ENCODE results near the gene SAA4.
"Not testable (repeated sequence)": the region's sequence is repeated elsewhere in the genome, so short reads cannot be mapped to it uniquely, and the experiment has no call there.

The SAA4 gene

GRCh38 chr11:18233912-18234311 lies 2.7 kb downstream of the SAA4 start:
- no peaks in the 10 kb centered on the region for H3K36me3 Mint-ChIP-seq
- ATAC-seq (ENCODE audit: low read depth) (no peak), DNase-seq (ENCODE audit: low spot score in 2 of 2) (no peak)
- peaks cover 5% of the 10 kb centered on the region for H3K4me1 Mint-ChIP-seq
- H3K4me3 Mint-ChIP-seq = no peak overlapping the region
- no peak overlapping the region for H3K27ac Mint-ChIP-seq
- H3K27me3 Mint-ChIP-seq = no peaks in the 10 kb centered on the region
- peaks cover under 1% of the 10 kb centered on the region for H3K9me3 Mint-ChIP-seq

- Mint-ChIP-seq H3K4me1 (peaks cover 18% of the 10 kb centered on the region), H3K27me3 (no peaks in the 10 kb centered on the region), H3K4me3 (no peak overlapping the region), H3K36me3 (peaks cover 4% of the 10 kb centered on the region), H3K9me3 (peaks cover 8% of the 10 kb centered on the region), H3K27ac (no peak overlapping the region)
- ATAC-seq (ENCODE audit: low read depth) = no peak
- no peak for DNase-seq (ENCODE audit: low spot score in 2 of 2)
Observed at GRCh38 chr11:18230859-18231258, 5.7 kb downstream of the SAA4 start.

GRCh38 chr11:18229501-18229900 lies 7.1 kb downstream of the SAA4 start:
- Mint-ChIP-seq H3K36me3 (peaks cover 4% of the 10 kb centered on the region), H3K9me3 (peaks cover 8% of the 10 kb centered on the region), H3K27ac (peak overlapping the region; percentile 80), H3K27me3 (no peaks in the 10 kb centered on the region), H3K4me3 (peak overlapping the region; percentile 17), H3K4me1 (peaks cover 23% of the 10 kb centered on the region)
- ATAC-seq (ENCODE audit: low read depth) = peak; percentile 97
- no peak for DNase-seq (ENCODE audit: low spot score in 2 of 2)

- peaks cover 6% of the 10 kb centered on the region for H3K36me3 Mint-ChIP-seq
- DNase-seq (ENCODE audit: low spot score in 2 of 2) (no peak), ATAC-seq (ENCODE audit: low read depth) (no peak)
- no peaks in the 10 kb centered on the region for H3K27me3 Mint-ChIP-seq
- H3K27ac Mint-ChIP-seq = no peak overlapping the region
- peaks cover 30% of the 10 kb centered on the region for H3K4me1 Mint-ChIP-seq
- peaks cover 8% of the 10 kb centered on the region for H3K9me3 Mint-ChIP-seq
- H3K4me3 Mint-ChIP-seq = peak overlapping the region; percentile 19
Observed at GRCh38 chr11:18225913-18226312, 10.7 kb downstream of the SAA4 start.

GRCh38 chr11:18223591-18224387 lies 12.8 kb downstream of the SAA4 start:
- Mint-ChIP-seq H3K9me3 (peaks cover 13% of the 10 kb centered on the region), H3K4me1 (peaks cover 23% of the 10 kb centered on the region), H3K4me3 (no peak overlapping the region), H3K36me3 (peaks cover 10% of the 10 kb centered on the region), H3K27ac (no peak overlapping the region), H3K27me3 (no peaks in the 10 kb centered on the region)
- no peak for ATAC-seq (ENCODE audit: low read depth)
- no peak for DNase-seq (ENCODE audit: low spot score in 2 of 2)

- H3K4me3 Mint-ChIP-seq = no peak overlapping the region
- H3K9me3 Mint-ChIP-seq = peaks cover 6% of the 10 kb centered on the region
- H3K27me3 Mint-ChIP-seq = no peaks in the 10 kb centered on the region
- H3K36me3 Mint-ChIP-seq = peaks cover 7% of the 10 kb centered on the region
- H3K4me1 Mint-ChIP-seq = peaks cover 16% of the 10 kb centered on the region
- no peak for ATAC-seq (ENCODE audit: low read depth)
- no peak for DNase-seq (ENCODE audit: low spot score in 2 of 2)
- H3K27ac Mint-ChIP-seq = no peak overlapping the region
Observed at GRCh38 chr11:18222814-18223421, 13.7 kb downstream of the SAA4 start.

- H3K4me1 Mint-ChIP-seq = peaks cover 14% of the 10 kb centered on the region
- no peaks in the 10 kb centered on the region for H3K27me3 Mint-ChIP-seq
- no peak overlapping the region for H3K27ac Mint-ChIP-seq
- H3K4me3 Mint-ChIP-seq = no peak overlapping the region
- ATAC-seq (ENCODE audit: low read depth) = no peak
- peaks cover 7% of the 10 kb centered on the region for H3K36me3 Mint-ChIP-seq
- H3K9me3 Mint-ChIP-seq = peaks cover 6% of the 10 kb centered on the region
- no peak for DNase-seq (ENCODE audit: low spot score in 2 of 2)
Observed at GRCh38 chr11:18221274-18221876, 15.2 kb downstream of the SAA4 start.

- Mint-ChIP-seq H3K36me3 (no peaks in the 10 kb centered on the region), H3K9me3 (no peaks in the 10 kb centered on the region), H3K27ac (no peak overlapping the region), H3K4me3 (no peak overlapping the region), H3K27me3 (peaks cover 5% of the 10 kb centered on the region), H3K4me1 (no peaks in the 10 kb centered on the region)
- ATAC-seq (ENCODE audit: low read depth) (no peak), DNase-seq (ENCODE audit: low spot score in 2 of 2) (no peak)
Observed at GRCh38 chr11:18209058-18209457, 27.5 kb downstream of the SAA4 start.

- H3K27me3 Mint-ChIP-seq = peaks cover 12% of the 10 kb centered on the region
Observed at GRCh38 chr11:18204771-18205170, 31.8 kb downstream of the SAA4 start.

GRCh38 chr11:18204220-18204619 lies 32.4 kb downstream of the SAA4 start:
- Mint-ChIP-seq H3K27ac (no peak overlapping the region), H3K4me3 (no peak overlapping the region), H3K36me3 (peaks cover 4% of the 10 kb centered on the region), H3K4me1 (no peaks in the 10 kb centered on the region), H3K9me3 (no peaks in the 10 kb centered on the region), H3K27me3 (peaks cover 12% of the 10 kb centered on the region)
- no peak for ATAC-seq (ENCODE audit: low read depth)
- no peak for DNase-seq (ENCODE audit: low spot score in 2 of 2)

More at GRCh38 chr11:18204771-18205170, 31.8 kb downstream of the SAA4 start:
- ATAC-seq (ENCODE audit: low read depth) (no peak), DNase-seq (ENCODE audit: low spot score in 2 of 2) (no peak)
- peaks cover 4% of the 10 kb centered on the region for H3K36me3 Mint-ChIP-seq
- H3K4me3 Mint-ChIP-seq = no peak overlapping the region
- no peaks in the 10 kb centered on the region for H3K9me3 Mint-ChIP-seq
- H3K27ac Mint-ChIP-seq = no peak overlapping the region
- H3K4me1 Mint-ChIP-seq = no peaks in the 10 kb centered on the region

GRCh38 chr11:18203723-18204122 lies 32.9 kb downstream of the SAA4 start:
- peaks cover 4% of the 10 kb centered on the region for H3K36me3 Mint-ChIP-seq
- DNase-seq (ENCODE audit: low spot score in 2 of 2) = no peak
- no peak overlapping the region for H3K27ac Mint-ChIP-seq
- H3K4me3 Mint-ChIP-seq = no peak overlapping the region
- ATAC-seq (ENCODE audit: low read depth) = peak; percentile 46
- peaks cover 12% of the 10 kb centered on the region for H3K27me3 Mint-ChIP-seq
- no peaks in the 10 kb centered on the region for H3K4me1 Mint-ChIP-seq
- H3K9me3 Mint-ChIP-seq = no peaks in the 10 kb centered on the region

- ATAC-seq (ENCODE audit: low read depth); H3K27me3 Mint-ChIP-seq; H3K36me3 Mint-ChIP-seq; DNase-seq (ENCODE audit: low spot score in 2 of 2); H3K4me3 Mint-ChIP-seq; H3K4me1 Mint-ChIP-seq; H3K27ac Mint-ChIP-seq; H3K9me3 Mint-ChIP-seq: not testable (repeated sequence)
Observed at GRCh38 chr11:18197738-18198137, 38.9 kb downstream of the SAA4 start.

- Mint-ChIP-seq H3K4me3 (no peak overlapping the region), H3K27me3 (peaks cover 4% of the 10 kb centered on the region), H3K4me1 (no peaks in the 10 kb centered on the region), H3K9me3 (peaks cover 2% of the 10 kb centered on the region), H3K36me3 (no peaks in the 10 kb centered on the region), H3K27ac (no peak overlapping the region)
- DNase-seq (ENCODE audit: low spot score in 2 of 2) (no peak), ATAC-seq (ENCODE audit: low read depth) (no peak)
Observed at GRCh38 chr11:18196532-18196931, 40.1 kb downstream of the SAA4 start.

- H3K4me3 Mint-ChIP-seq = no peak overlapping the region
- no peak overlapping the region for H3K27ac Mint-ChIP-seq
- H3K36me3 Mint-ChIP-seq = no peaks in the 10 kb centered on the region
- H3K27me3 Mint-ChIP-seq = no peaks in the 10 kb centered on the region
- no peak for DNase-seq (ENCODE audit: low spot score in 2 of 2)
- H3K9me3 Mint-ChIP-seq = no peaks in the 10 kb centered on the region
- ATAC-seq (ENCODE audit: low read depth) = no peak
- peaks cover 3% of the 10 kb centered on the region for H3K4me1 Mint-ChIP-seq
Observed at GRCh38 chr11:18193010-18193409, 43.6 kb downstream of the SAA4 start.

Measured in memory B cell (primary cell).